GM18502 (cell line): ENCODE data around the gene WDR70.
"Not testable (repeated sequence)": the region's sequence is repeated elsewhere in the genome, so short reads cannot be mapped to it uniquely, and the experiment has no call there.

ENCODE experiments used
- ATAC-seq: cut with Tn5 transposase; IDR thresholded peaks from one replicate; pipeline ENCODE4 v1.9.1; 2021; ENCODE audit warnings: mild to moderate bottlenecking; ENCODE audit not compliant: unreplicated experiment, poor library complexity

WDR70 gene

GRCh38 chr5:37667430-37667829 is 288.3 kb downstream of the WDR70 start:
- ATAC-seq: no peak

GRCh38 chr5:37667846-37668245 is 288.7 kb downstream of the WDR70 start:
- no peak for ATAC-seq

GRCh38 chr5:37668524-37669047 is 289.5 kb downstream of the WDR70 start:
- ATAC-seq: no peak

GRCh38 chr5:37672118-37672588 is 293.0 kb downstream of the WDR70 start:
- peak; percentile 79 for ATAC-seq

- not testable (repeated sequence) for ATAC-seq
These were observed 295.2 kb downstream of the WDR70 start for GRCh38 chr5:37674361-37674760.

- ATAC-seq: not testable (repeated sequence)
These were observed 300.2 kb downstream of the WDR70 start for GRCh38 chr5:37679326-37679725.

- ATAC-seq: not testable (repeated sequence)
These were observed 300.8 kb downstream of the WDR70 start for GRCh38 chr5:37679903-37680302.

GRCh38 chr5:37683072-37683471 is 304.0 kb downstream of the WDR70 start:
- no peak for ATAC-seq

GRCh38 chr5:37685211-37685610 is 306.1 kb downstream of the WDR70 start:
- ATAC-seq: no peak

GRCh38 chr5:37685816-37686215 is 306.7 kb downstream of the WDR70 start:
- no peak for ATAC-seq

- not testable (repeated sequence) for ATAC-seq
These were observed 309.8 kb downstream of the WDR70 start for GRCh38 chr5:37688925-37689324.

- not testable (repeated sequence) for ATAC-seq
These were observed 315.2 kb downstream of the WDR70 start for GRCh38 chr5:37694333-37694732.

GRCh38 chr5:37694867-37695266 is 315.7 kb downstream of the WDR70 start:
- ATAC-seq: no peak

GRCh38 chr5:37695647-37696046 is 316.5 kb downstream of the WDR70 start:
- no peak for ATAC-seq

- no peak for ATAC-seq
These were observed 317.3 kb downstream of the WDR70 start for GRCh38 chr5:37696190-37697021.

GRCh38 chr5:37701868-37702267 is 322.8 kb downstream of the WDR70 start:
- ATAC-seq: no peak

- no peak for ATAC-seq
These were observed 324.7 kb downstream of the WDR70 start for GRCh38 chr5:37703841-37704241.

GRCh38 chr5:37704406-37704805 is 325.3 kb downstream of the WDR70 start:
- no peak for ATAC-seq

- ATAC-seq: no peak
These were observed 329.9 kb downstream of the WDR70 start for GRCh38 chr5:37709020-37709419.

- no peak for ATAC-seq
These were observed 331.8 kb downstream of the WDR70 start for GRCh38 chr5:37710965-37711364.

- no peak for ATAC-seq
These were observed 333.6 kb downstream of the WDR70 start for GRCh38 chr5:37712750-37713149.

- ATAC-seq: no peak
These were observed 335.6 kb downstream of the WDR70 start for GRCh38 chr5:37714756-37715155.
